ENCODE data around the gene MACF1.

DNA sequence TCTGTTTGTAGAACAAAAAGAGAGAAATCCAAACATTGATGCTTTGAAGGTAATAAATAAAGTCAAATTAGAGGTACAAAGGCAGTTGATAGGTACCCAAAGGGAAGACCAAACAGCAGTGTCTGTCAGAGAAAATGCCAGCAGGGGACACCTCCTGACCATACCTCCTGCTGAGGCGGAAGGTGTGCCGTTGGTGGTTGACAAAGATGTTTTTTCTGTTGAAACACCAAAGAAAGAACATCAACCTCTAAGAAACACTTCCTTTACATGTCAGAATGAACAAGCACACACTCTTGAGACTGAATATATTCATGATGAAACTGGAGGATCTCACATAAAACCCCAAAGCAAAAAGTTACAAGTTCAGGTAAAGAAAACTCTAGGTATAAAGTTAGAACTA is 128.3 kb downstream of the MACF1 start:
- TF ChIP-seq POLR2AphosphoS5 (IDR thresholded peaks at IDR 0.05), result no peak
- TF ChIP-seq, protein P1, sequence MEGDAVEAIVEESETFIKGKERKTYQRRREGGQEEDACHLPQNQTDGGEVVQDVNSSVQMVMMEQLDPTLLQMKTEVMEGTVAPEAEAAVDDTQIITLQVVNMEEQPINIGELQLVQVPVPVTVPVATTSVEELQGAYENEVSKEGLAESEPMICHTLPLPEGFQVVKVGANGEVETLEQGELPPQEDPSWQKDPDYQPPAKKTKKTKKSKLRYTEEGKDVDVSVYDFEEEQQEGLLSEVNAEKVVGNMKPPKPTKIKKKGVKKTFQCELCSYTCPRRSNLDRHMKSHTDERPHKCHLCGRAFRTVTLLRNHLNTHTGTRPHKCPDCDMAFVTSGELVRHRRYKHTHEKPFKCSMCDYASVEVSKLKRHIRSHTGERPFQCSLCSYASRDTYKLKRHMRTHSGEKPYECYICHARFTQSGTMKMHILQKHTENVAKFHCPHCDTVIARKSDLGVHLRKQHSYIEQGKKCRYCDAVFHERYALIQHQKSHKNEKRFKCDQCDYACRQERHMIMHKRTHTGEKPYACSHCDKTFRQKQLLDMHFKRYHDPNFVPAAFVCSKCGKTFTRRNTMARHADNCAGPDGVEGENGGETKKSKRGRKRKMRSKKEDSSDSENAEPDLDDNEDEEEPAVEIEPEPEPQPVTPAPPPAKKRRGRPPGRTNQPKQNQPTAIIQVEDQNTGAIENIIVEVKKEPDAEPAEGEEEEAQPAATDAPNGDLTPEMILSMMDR (IDR thresholded peaks at IDR 0.05), result no peak
- no peak for TF ChIP-seq EP300 (IDR thresholded peaks at IDR 0.05)
- TF ChIP-seq POLR2A (IDR thresholded peaks at IDR 0.05; ENCODE audit: low read depth), result no peak

Measured in esophagus muscularis mucosa (tissue), 4 donors.